Activated B cell treated with CpG ODN at 0.5 μM for 24 hours (primary cell): ENCODE results near the gene SORCS1. TPM values are rescaled to one million over a fixed set of nuclear protein-coding genes. Genes with fewer than 3 reads are reported as not detected.

Experiments used
- ATAC-seq: fragments of 200-7000 bp; cut with Tn5 transposase; one replicate; pipeline ENCODE4 v1.10.0; 2021; ENCODE audit warnings: low read depth, mild to moderate bottlenecking, moderate library complexity
- CTCF ChIA-PET: fragments of 350-600 bp; sonication (Branson Sonifier 250); formaldehyde crosslinking; loops from one replicate; lab custom pipeline; 2021; ENCODE audit warnings: antibody characterized with exemption; lab: Charles Lee
- POLR2A ChIA-PET: fragments of 350-600 bp; sonication (Branson Sonifier 250); formaldehyde crosslinking; loops from one replicate; lab custom pipeline; 2021; ENCODE audit warnings: antibody characterized with exemption; lab: Charles Lee
- DNase-seq: peaks from one replicate; pipeline ENCODE4 v3.0.0; 2022
- H3K27ac Mint-ChIP-seq: one replicate; pipeline ENCODE4 v1.8.0; 2020; ENCODE audit warnings: mixed read lengths
- H3K27me3 Mint-ChIP-seq: one replicate; pipeline ENCODE4 v1.8.0; 2021; ENCODE audit warnings: mixed read lengths
- H3K36me3 Mint-ChIP-seq: one replicate; pipeline ENCODE4 v1.8.0; 2021; ENCODE audit warnings: low read depth, mixed read lengths
- H3K4me1 Mint-ChIP-seq: one replicate; pipeline ENCODE4 v1.8.0; 2021; ENCODE audit warnings: mixed read lengths
- H3K4me3 Mint-ChIP-seq: one replicate; pipeline ENCODE4 v1.8.0; 2020; ENCODE audit warnings: mild to moderate bottlenecking, mixed read lengths
- H3K9me3 Mint-ChIP-seq: one replicate; pipeline ENCODE4 v1.8.0; 2020; ENCODE audit warnings: mixed read lengths
- CTCF ChIP-seq: fragments of 200-600 bp; IDR thresholded peaks from one replicate; pipeline ENCODE4 v1.8.0; 2022; ENCODE audit warnings: antibody characterized with exemption, mild to moderate bottlenecking
- intact Hi-C: fragments of 100-400 bp; cut with micrococcal nuclease; formaldehyde crosslinking; loops from one replicate; pipeline ENCODE4 v1.15.1; 2024
- total RNA-seq: library from RNA; stranded (reverse); gene quantifications from 2 replicates; pipeline ENCODE4 v1.2.3, GENCODE V29; 2022

Gene SORCS1
- total RNA-seq, 1 donor from 2014 or later = not detected

DNA sequence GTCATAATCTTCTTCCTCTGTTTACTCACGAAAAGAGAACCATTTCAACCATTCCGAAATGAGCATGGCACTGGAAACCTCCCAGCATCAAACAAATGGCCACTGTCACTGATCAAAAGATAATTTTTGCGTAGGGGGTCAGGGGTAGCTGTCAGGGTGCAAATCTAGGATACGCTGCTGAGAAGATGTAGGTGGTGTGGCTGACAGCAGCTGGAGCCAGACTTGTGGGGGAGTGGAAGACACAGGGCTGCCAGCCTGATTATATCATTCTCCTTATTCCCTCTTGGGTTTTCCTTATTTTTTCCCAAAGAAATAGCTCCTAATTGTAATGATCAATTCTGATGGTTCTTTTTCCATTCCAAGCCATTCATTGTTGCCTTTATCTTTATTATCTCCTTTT lies 266.1 kb downstream of the SORCS1 start:
- DNase-seq (no peak), ATAC-seq (no peak)
- Mint-ChIP-seq H3K27ac (no peak overlapping the region), H3K4me3 (no peak overlapping the region), H3K36me3 (no peaks in the 10 kb centered on the region), H3K9me3 (no peaks in the 10 kb centered on the region), H3K4me1 (no peaks in the 10 kb centered on the region), H3K27me3 (no peaks in the 10 kb centered on the region)
- no peak for TF ChIP-seq CTCF
- intact Hi-C loops = no loop called here
- CTCF ChIA-PET = no interaction called here
- POLR2A ChIA-PET = no interaction called here

- Mint-ChIP-seq H3K36me3 (no peaks in the 10 kb centered on the region), H3K4me1 (no peaks in the 10 kb centered on the region), H3K27me3 (no peaks in the 10 kb centered on the region), H3K27ac (no peak overlapping the region), H3K9me3 (no peaks in the 10 kb centered on the region), H3K4me3 (no peak overlapping the region)
- ChIA-PET POLR2A (no interaction called here), CTCF (no interaction called here)
- ATAC-seq = no peak
- intact Hi-C loops = no loop called here
- no peak for TF ChIP-seq CTCF
- no peak for DNase-seq
Observed at GRCh38 chr10:106897719-106898118, 266.8 kb downstream of the SORCS1 start.

DNA sequence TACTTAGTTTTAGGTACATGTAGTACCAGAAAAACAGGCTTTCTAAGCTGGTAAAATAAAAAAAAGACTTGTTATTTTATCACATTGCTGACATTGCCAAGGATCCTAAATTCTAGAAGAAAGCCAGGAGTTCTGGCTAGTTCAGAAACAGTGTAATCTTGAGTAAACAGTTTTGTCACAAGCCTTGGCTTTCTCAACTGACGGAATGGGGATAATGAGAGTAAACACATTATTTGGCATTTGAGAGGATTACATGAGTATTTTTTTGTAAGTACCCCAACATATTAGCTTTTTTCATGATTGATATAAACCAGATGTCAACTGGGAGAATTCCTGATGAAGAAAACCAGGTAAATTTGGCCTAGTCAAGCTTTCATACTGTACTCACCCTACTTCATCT lies 269.8 kb downstream of the SORCS1 start:
- no peak for TF ChIP-seq CTCF
- ATAC-seq (no peak), DNase-seq (no peak)
- CTCF ChIA-PET = no interaction called here
- Mint-ChIP-seq H3K27me3 (no peaks in the 10 kb centered on the region), H3K4me1 (no peaks in the 10 kb centered on the region), H3K27ac (no peak overlapping the region), H3K9me3 (no peaks in the 10 kb centered on the region), H3K36me3 (no peaks in the 10 kb centered on the region), H3K4me3 (no peak overlapping the region)
- intact Hi-C loops = no loop called here
- POLR2A ChIA-PET = no interaction called here

- ATAC-seq (no peak), DNase-seq (no peak)
- intact Hi-C loops = no loop called here
- POLR2A ChIA-PET = no interaction called here
- Mint-ChIP-seq H3K27ac (no peak overlapping the region), H3K36me3 (no peaks in the 10 kb centered on the region), H3K4me3 (no peak overlapping the region), H3K27me3 (no peaks in the 10 kb centered on the region), H3K4me1 (no peaks in the 10 kb centered on the region), H3K9me3 (peaks cover 10% of the 10 kb centered on the region)
- TF ChIP-seq CTCF = no peak
- CTCF ChIA-PET = no interaction called here
Observed at GRCh38 chr10:106877574-106877973, 286.9 kb downstream of the SORCS1 start.

GRCh38 chr10:106874604-106874889 lies 290.0 kb downstream of the SORCS1 start:
- intact Hi-C loops = no loop called here
- Mint-ChIP-seq H3K27me3 (no peaks in the 10 kb centered on the region), H3K27ac (no peak overlapping the region), H3K9me3 (peaks cover 9% of the 10 kb centered on the region), H3K4me1 (no peaks in the 10 kb centered on the region), H3K4me3 (no peak overlapping the region), H3K36me3 (no peaks in the 10 kb centered on the region)
- DNase-seq = no peak
- ChIA-PET POLR2A (no interaction called here), CTCF (no interaction called here)
- no peak for ATAC-seq
- TF ChIP-seq CTCF = no peak
